Measurements from ENCODE around the gene CELF2. TPM values are rescaled to one million over a fixed set of nuclear protein-coding genes. Genes with fewer than 3 reads are reported as not detected.

Gene CELF2
- total RNA-seq, 1 donor from 2014 or later = 31.6 TPM

DNA sequence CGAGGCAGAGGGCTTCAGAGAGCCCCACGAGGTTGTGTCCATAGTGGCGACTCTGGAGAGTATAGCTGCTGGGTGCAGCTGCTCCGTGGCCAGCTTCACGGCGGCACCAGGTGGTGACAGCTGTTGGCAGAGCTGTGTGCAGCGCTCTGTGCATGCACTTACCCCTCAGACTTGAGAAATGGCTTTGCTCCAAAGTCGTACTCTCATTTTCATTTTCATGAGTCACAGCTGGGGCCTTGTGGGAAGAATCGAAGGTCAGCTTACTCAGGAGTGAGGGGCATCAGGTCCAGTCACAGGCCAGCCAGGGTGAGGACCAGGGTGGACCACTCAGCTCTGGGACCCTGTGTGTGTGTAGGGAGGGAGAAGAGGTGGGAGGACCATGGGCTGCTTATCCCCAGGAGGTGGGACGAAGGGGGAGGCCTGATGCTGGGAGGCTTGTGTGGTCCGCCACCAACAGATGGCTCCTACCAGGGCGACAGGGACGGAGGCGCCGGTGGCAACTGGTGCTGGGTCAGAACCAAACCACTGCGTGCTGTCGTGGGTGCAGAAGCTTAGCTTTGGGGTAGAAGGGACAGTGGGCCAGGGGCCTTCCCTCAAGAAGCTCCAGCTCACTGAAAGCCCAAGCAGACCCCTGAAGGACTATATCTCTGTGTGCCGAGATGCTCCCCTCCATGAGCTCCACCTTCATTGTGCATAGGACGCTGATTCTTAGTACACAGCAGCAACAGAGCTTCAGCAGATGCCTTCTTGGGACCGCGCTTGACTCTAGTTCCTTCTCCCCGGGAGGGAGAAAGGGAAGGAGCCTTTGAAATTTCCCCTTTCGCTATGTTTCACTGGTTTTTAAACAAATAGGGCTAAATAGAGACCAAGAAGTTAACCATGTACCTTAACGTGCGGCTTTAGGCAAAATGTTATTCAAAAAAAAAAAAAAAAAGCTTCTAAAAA lies 225.0 kb downstream of the CELF2 start:
- Mint-ChIP-seq H3K27ac (no peak overlapping the region), H3K27me3 (ENCODE audit: insufficient read depth, low read depth) (no peaks in the 10 kb centered on the region)
- H3K4me2 ChIP-seq = no peak overlapping the region

GRCh38 chr10:11243425-11244222 lies 226.0 kb downstream of the CELF2 start:
- no peaks in the 10 kb centered on the region for H3K27me3 ChIP-seq
- TF ChIP-seq EZH2 (IDR thresholded peaks at IDR 0.05) (no peak), EZH2phosphoT487 (IDR thresholded peaks at IDR 0.05) (no peak)
- TF ChIP-seq, protein P1, sequence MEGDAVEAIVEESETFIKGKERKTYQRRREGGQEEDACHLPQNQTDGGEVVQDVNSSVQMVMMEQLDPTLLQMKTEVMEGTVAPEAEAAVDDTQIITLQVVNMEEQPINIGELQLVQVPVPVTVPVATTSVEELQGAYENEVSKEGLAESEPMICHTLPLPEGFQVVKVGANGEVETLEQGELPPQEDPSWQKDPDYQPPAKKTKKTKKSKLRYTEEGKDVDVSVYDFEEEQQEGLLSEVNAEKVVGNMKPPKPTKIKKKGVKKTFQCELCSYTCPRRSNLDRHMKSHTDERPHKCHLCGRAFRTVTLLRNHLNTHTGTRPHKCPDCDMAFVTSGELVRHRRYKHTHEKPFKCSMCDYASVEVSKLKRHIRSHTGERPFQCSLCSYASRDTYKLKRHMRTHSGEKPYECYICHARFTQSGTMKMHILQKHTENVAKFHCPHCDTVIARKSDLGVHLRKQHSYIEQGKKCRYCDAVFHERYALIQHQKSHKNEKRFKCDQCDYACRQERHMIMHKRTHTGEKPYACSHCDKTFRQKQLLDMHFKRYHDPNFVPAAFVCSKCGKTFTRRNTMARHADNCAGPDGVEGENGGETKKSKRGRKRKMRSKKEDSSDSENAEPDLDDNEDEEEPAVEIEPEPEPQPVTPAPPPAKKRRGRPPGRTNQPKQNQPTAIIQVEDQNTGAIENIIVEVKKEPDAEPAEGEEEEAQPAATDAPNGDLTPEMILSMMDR (IDR thresholded peaks at IDR 0.05) = no peak
- H3K27ac ChIP-seq = no peak overlapping the region
- H3K4me1 Mint-ChIP-seq = peaks cover 1% of the 10 kb centered on the region
- no peaks in the 10 kb centered on the region for H3K27me3 Mint-ChIP-seq (ENCODE audit: insufficient read depth, low read depth)
- H3K9me3 Mint-ChIP-seq = no peaks in the 10 kb centered on the region
- H3K27ac Mint-ChIP-seq = peak overlapping the region; percentile 76
- no peak overlapping the region for H3K9ac ChIP-seq
- H3F3A ChIP-seq (ENCODE audit: low read depth) = no peaks in the 10 kb centered on the region
- peaks cover 4% of the 10 kb centered on the region for H3K36me3 Mint-ChIP-seq
- no peak overlapping the region for H3K4me2 ChIP-seq
- H4K20me1 ChIP-seq (ENCODE audit: low read depth) = no peaks in the 10 kb centered on the region
- H3K4me1 ChIP-seq = peaks cover 1% of the 10 kb centered on the region
- no peak overlapping the region for H3K4me3 Mint-ChIP-seq
- no peaks in the 10 kb centered on the region for H3K9me3 ChIP-seq (ENCODE audit: low read depth)
- no peaks in the 10 kb centered on the region for H3K36me3 ChIP-seq
- H2AFZ ChIP-seq (replicated peaks) = no peak overlapping the region
- no peak overlapping the region for H3K4me3 ChIP-seq
- no peak for DNase-seq (ENCODE audit: low spot score)
- peaks cover 7% of the 10 kb centered on the region for H3K79me2 ChIP-seq (ENCODE audit: low read depth)

More for the DNA sequence above, 225.0 kb downstream of the CELF2 start:
- no peak for DNase-seq (ENCODE audit: low spot score)
- no peak overlapping the region for H3K4me3 ChIP-seq
- no peak overlapping the region for H3K9ac ChIP-seq
- H3K27me3 ChIP-seq = no peaks in the 10 kb centered on the region
- Mint-ChIP-seq H3K4me3 (no peak overlapping the region), H3K4me1 (no peaks in the 10 kb centered on the region), H3K9me3 (no peaks in the 10 kb centered on the region), H3K36me3 (peaks cover 4% of the 10 kb centered on the region)
- no peaks in the 10 kb centered on the region for H3K36me3 ChIP-seq
- no peaks in the 10 kb centered on the region for H3K9me3 ChIP-seq (ENCODE audit: low read depth)
- TF ChIP-seq, protein P1 (IDR thresholded peaks at IDR 0.05) = no peak
- TF ChIP-seq EZH2phosphoT487 (IDR thresholded peaks at IDR 0.05) = no peak
- TF ChIP-seq EZH2 (IDR thresholded peaks at IDR 0.05) = no peak
- H3K4me1 ChIP-seq = no peaks in the 10 kb centered on the region
- no peak overlapping the region for H3K27ac ChIP-seq
- no peaks in the 10 kb centered on the region for H3F3A ChIP-seq (ENCODE audit: low read depth)
- H3K79me2 ChIP-seq (ENCODE audit: low read depth) = peaks cover 7% of the 10 kb centered on the region
- no peaks in the 10 kb centered on the region for H4K20me1 ChIP-seq (ENCODE audit: low read depth)
- H2AFZ ChIP-seq (replicated peaks) = no peak overlapping the region

- Mint-ChIP-seq H3K27me3 (ENCODE audit: insufficient read depth, low read depth) (no peaks in the 10 kb centered on the region), H3K4me3 (no peak overlapping the region), H3K27ac (no peak overlapping the region), H3K36me3 (peaks cover 4% of the 10 kb centered on the region), H3K4me1 (peaks cover 14% of the 10 kb centered on the region), H3K9me3 (no peaks in the 10 kb centered on the region)
- Histone ChIP-seq H3K27ac (no peak overlapping the region), H3K9me3 (ENCODE audit: low read depth) (no peaks in the 10 kb centered on the region), H3K36me3 (no peaks in the 10 kb centered on the region), H3K4me2 (no peak overlapping the region), H3K4me3 (no peak overlapping the region), H2AFZ (replicated peaks) (no peak overlapping the region), H3K79me2 (ENCODE audit: low read depth) (peaks cover 7% of the 10 kb centered on the region), H3K27me3 (no peaks in the 10 kb centered on the region), H3K9ac (no peak overlapping the region), H3K4me1 (peaks cover 13% of the 10 kb centered on the region), H4K20me1 (ENCODE audit: low read depth) (no peaks in the 10 kb centered on the region), H3F3A (ENCODE audit: low read depth) (no peaks in the 10 kb centered on the region)
- TF ChIP-seq, protein P1 (IDR thresholded peaks at IDR 0.05) = no peak
- TF ChIP-seq EZH2phosphoT487 (IDR thresholded peaks at IDR 0.05) = no peak
- no peak for TF ChIP-seq EZH2 (IDR thresholded peaks at IDR 0.05)
- no peak for DNase-seq (ENCODE audit: low spot score)
These were observed 227.4 kb downstream of the CELF2 start for GRCh38 chr10:11245095-11245479.
